GM18508 (cell line): ENCODE measurements around the gene SORCS3.
"Not testable (repeated sequence)": the region's sequence is repeated elsewhere in the genome, so short reads cannot be mapped to it uniquely, and the experiment has no call there.

ENCODE experiments used
- ATAC-seq: cut with Tn5 transposase; IDR thresholded peaks from one replicate; pipeline ENCODE4 v1.9.1; 2021; ENCODE audit warnings: moderate number of reproducible peaks; ENCODE audit not compliant: insufficient read depth, unreplicated experiment

SORCS3 gene

GRCh38 chr10:104688251-104689042 lies 47.4 kb downstream of the SORCS3 start:
- ATAC-seq = no peak

GRCh38 chr10:104689105-104689504 lies 48.0 kb downstream of the SORCS3 start:
- no peak for ATAC-seq

- ATAC-seq = no peak
These were observed 48.5 kb downstream of the SORCS3 start for GRCh38 chr10:104689547-104689946.

DNA sequence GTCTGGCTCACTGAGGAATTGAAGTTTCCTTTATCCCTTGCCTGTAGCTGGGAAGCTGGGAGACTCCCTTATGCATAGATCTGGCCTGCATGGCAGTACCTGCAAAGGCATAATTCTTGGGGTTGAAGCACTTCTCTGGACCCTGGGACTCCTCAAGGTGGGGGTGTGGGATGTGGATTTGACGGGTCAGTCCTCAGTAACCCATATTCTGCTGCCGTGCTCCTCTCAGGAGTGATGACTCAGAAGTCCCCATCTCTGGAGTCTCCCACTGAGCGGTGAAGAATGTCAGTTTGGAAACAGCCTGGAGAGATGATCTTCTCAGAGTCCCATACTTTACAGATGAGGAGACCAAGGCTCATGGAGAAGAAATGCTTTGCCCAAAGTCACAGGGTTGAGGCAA lies 49.0 kb downstream of the SORCS3 start:
- no peak for ATAC-seq

- ATAC-seq = no peak
These were observed 49.9 kb downstream of the SORCS3 start for GRCh38 chr10:104690959-104691358.

DNA sequence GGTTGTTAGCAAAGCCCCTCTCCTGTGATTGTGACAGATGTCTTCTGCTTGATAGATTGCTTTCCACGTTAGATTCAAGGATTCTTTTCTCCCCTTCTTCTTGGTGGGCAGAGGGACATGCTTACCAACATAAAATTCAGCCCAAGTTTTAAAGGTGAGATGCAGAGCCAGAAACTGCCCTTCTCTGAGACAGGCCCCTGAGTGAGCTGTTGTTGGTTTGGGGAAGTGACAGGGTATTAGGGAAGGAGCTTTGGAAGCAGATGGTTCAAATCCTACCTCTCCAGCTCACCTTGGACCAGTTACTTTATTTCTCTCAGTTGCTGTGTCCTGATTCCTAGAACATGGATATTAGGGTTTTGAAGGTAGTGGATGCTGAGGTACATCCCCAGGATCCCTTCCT lies 53.0 kb downstream of the SORCS3 start:
- ATAC-seq = no peak

- not testable (repeated sequence) for ATAC-seq
These were observed 62.2 kb downstream of the SORCS3 start for GRCh38 chr10:104703262-104703661.

- no peak for ATAC-seq
These were observed 65.8 kb downstream of the SORCS3 start for GRCh38 chr10:104706886-104707285.

- ATAC-seq = no peak
These were observed 66.7 kb downstream of the SORCS3 start for GRCh38 chr10:104707602-104708459.

- ATAC-seq = no peak
These were observed 70.2 kb downstream of the SORCS3 start for GRCh38 chr10:104711302-104711721.

DNA sequence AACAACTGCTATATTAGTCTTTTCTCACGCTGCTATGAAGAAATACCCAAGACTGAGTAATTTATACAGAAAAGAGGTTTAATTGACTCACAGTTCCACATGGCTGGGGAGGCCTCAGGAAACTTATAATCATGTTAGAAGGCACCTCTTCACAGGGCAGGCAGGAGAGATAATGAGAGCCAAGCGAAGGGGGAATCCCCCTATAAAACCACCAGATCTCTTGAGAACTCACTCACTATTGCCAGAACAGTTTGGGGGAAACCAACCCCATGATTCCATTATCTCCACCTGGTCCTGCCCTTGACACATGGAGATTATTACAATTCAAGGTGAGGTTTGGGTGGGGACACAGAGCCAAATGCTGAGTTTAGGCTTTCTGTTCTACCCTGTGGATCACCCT lies 89.5 kb downstream of the SORCS3 start:
- ATAC-seq = not testable (repeated sequence)

- ATAC-seq = no peak
These were observed 90.1 kb downstream of the SORCS3 start for GRCh38 chr10:104731192-104731591.

- ATAC-seq = no peak
These were observed 91.1 kb downstream of the SORCS3 start for GRCh38 chr10:104732222-104732621.

DNA sequence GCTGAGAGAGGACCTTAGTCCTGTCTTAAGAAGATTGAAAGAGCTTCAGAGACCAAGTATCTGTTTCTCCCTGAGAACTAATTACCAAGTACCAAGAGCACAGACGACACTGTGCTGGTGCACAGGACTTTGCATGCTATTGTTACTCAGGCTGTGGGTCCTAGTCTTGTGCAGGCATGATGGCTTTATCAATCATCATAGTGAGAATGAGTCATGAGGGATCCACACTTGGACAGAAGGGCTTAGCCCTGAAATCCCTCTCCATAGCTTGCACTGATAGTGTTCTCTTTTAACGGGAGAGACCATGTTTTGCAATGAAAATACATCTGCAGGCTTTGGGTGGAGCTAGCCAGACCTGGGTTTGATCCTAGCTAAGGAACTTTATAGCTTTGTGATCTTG lies 93.3 kb downstream of the SORCS3 start:
- no peak for ATAC-seq

DNA sequence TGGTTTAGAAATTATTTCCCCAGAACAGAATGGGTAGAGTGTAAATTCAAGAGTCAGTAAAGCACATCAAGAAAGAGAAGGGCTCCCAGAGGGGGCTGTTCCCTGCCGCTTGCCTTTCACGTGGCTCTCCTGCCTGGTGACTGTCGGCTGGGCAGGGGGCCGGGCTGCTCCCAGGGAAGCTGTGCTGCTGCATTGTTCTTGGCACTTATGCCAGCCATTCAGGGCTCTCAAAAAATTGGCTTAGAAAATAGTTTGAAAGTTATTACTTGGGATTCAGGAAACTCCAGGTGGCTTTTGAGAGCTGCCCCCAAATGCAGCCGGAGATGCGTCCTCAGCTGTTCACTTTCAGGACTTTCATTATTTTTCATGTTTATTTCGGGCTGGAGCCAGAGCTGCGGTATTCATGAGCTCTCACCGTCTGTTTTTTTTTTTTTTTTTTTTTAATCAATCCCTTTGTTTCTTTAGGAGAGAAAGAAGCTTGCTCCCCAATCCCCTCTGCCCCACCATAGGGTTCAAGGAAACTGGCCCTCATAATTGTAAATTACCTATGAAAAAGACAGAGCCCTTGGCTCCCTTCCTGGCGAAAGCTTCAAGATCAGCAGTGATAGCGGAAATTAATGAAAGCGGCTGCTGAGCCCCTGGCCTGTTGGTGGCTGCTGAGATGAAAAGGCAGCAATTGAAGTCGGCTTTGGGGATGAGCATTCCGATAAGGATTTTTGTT lies 94.1 kb downstream of the SORCS3 start:
- no peak for ATAC-seq

DNA sequence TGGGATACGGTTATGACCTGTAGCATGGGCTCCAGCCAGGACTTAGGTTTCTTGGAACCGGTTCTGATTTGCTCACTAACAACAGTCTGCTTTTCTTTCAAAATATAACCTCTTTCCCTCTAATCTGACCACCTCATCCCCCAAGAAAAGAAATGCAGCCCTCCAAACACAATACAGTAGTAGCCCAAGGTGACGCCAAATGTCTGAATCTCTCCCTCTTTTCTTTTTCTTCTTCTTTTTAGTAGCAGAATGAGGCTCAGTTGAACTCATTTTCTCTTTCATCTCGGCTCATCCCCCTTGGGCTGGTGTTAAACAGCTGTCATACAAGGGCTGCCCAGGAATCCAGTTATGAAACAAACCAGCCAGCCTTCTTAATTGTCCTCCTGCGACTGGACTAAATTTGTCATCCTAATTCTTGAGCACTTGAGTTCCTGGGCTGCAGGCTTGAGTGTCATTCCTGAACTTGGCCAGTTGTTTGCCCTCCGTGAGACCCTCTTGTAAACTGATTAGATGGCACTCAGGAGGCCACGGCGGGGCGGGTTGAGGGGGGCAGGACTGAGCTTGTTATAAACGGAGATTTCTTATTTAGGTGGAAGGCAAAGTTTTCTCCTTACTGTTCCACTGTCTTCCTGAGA lies 94.8 kb downstream of the SORCS3 start:
- ATAC-seq = no peak

- no peak for ATAC-seq
These were observed 100.0 kb downstream of the SORCS3 start for GRCh38 chr10:104741127-104741526.

DNA sequence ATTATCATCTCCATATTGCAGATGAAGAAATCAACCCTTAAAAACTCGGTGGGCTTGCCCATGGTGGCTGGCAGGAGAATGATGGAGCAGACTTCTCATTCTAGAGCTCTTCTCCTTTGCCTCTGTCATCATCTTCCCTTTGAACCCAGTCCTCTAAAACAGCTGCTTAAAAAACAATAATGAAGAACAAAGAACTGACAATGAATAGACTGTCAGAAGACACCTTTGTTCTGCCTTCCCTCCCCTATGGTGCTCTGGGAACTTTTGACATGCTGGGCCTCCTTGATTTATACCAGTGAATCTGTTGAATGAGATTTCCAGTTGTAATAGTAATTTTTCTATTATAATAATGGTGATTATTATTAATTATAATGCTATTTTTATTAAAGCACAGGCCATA lies 103.0 kb downstream of the SORCS3 start:
- ATAC-seq = no peak

- ATAC-seq = no peak
These were observed 109.2 kb downstream of the SORCS3 start for GRCh38 chr10:104750291-104750690.

DNA sequence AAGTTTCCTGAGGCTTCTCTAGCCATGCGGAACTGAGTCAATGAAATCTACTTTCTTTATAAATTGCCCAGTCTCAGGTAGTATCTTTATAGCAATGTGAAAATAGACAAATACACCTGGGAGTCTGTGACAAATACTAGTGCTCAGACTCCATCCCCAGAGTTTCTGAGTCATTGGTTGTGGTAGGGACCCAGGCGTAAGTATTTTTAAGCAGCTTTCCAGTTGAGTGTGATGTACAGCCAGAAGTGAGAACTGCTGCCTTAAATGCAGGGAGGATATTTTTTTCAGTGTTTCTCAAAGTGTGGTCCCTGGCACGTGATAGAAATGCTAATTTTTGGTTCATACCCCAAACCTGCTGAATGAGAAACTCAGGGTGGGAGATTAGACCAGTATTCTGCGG lies 121.7 kb downstream of the SORCS3 start:
- ATAC-seq = no peak
